Thyroid gland (tissue), 4 donors: ENCODE results near the gene RNF213. TPM values are rescaled to one million over a fixed set of nuclear protein-coding genes. Genes with fewer than 3 reads are reported as not detected.

Source experiments
- DNase-seq, 2 donors: peaks; one replicate each; pipeline ENCODE4 v3.0.0-alpha.2; 2019
- H3K27ac ChIP-seq, 3 donors: fragments of 200-600 bp; sonication (generic); 1 replicate in 2 of 3; 2 replicates in 1 of 3; pipeline ENCODE4 v1.5.1; 2016 to 2019; ENCODE audit warnings: mild to moderate bottlenecking in 1 of 3, moderate library complexity in 1 of 3
- H3K27me3 ChIP-seq: fragments of 200-600 bp; sonication (generic); one replicate; pipeline ENCODE4 v1.5.1; 2019
- H3K36me3 ChIP-seq, 2 donors: fragments of 200-600 bp; sonication (generic); one replicate each; pipeline ENCODE4 v1.5.1; 2016 to 2019
- H3K4me1 ChIP-seq, 2 donors: fragments of 200-600 bp; sonication (generic); one replicate each; pipeline ENCODE4 v1.5.1; 2017 to 2019
- H3K4me3 ChIP-seq, 3 donors: fragments of 200-600 bp; sonication (generic); replicated peaks in 1 of 3; 1 replicate in 2 of 3; 2 replicates in 1 of 3; pipeline ENCODE4 v1.5.1; 2016; ENCODE audit warnings: mild to moderate bottlenecking in 1 of 3
- H3K9me3 ChIP-seq: fragments of 200-600 bp; sonication (generic); one replicate; pipeline ENCODE4 v1.5.1; 2017
- CTCF ChIP-seq, 6 experiments: fragments of 200-600 bp in 3 of 6; fragments of 450-650 bp in 3 of 6; sonication (generic) in 3 of 6; IDR thresholded peaks; one replicate each; pipeline ENCODE4 v1.5.1; 2016 to 2019; ENCODE audit warnings: antibody characterized with exemption in 6 of 6, mild to moderate bottlenecking in 2 of 6, inconsistent platforms in 1 of 6, moderate library complexity in 1 of 6
- POLR2A ChIP-seq, 2 donors: fragments of 450-650 bp; IDR thresholded peaks; one replicate each; pipeline ENCODE4 v1.6.1; 2017; ENCODE audit warnings: antibody characterized with exemption in 2 of 2, mild to moderate bottlenecking in 2 of 2, moderate library complexity in 1 of 2
- WGBS, 2 donors: methylation state at CpG; one replicate each; pipeline ENCODE4 v1.1.5; 2017; 5-methylcytosine and 5-hydroxymethylcytosine counted together
- intact Hi-C: fragments of 100-400 bp; cut with DNase I; formaldehyde crosslinking; loops from one replicate; pipeline ENCODE4 v1.15.1; 2023
- total RNA-seq, 4 donors: library from RNA; depleted of rRNA; stranded (reverse); fragments of >200 nt; gene quantifications; one replicate each; pipeline ENCODE4 v1.2.3, GENCODE V29; 2016

RNF213 gene
- total RNA-seq, 4 donors from 2014 or later: 107 to 245 (median 187) TPM

GRCh38 chr17:80443916-80444643 lies 183.4 kb downstream of the RNF213 start:
- H3K27me3 ChIP-seq: no peaks in the 10 kb centered on the region
- H3K4me1 ChIP-seq: no peaks in the 10 kb centered on the region
- 21 to 26% methylated on average over 18 to 26 of the region's 31 CpGs for WGBS, 2 donors
- intact Hi-C loops: no loop called here
- H3K4me3 ChIP-seq: no peak overlapping the region
- H3K9me3 ChIP-seq: no peaks in the 10 kb centered on the region
- DNase-seq: no peak
- TF ChIP-seq CTCF (IDR thresholded peaks at IDR 0.05): no peak
- TF ChIP-seq POLR2A (IDR thresholded peaks at IDR 0.05): no peak
- no peaks in the 10 kb centered on the region for H3K36me3 ChIP-seq
- no peak overlapping the region for H3K27ac ChIP-seq

GRCh38 chr17:80444644-80444979 lies 184.0 kb downstream of the RNF213 start:
- Histone ChIP-seq H3K27ac (no peak overlapping the region), H3K4me1 (no peaks in the 10 kb centered on the region), H3K9me3 (no peaks in the 10 kb centered on the region), H3K27me3 (no peaks in the 10 kb centered on the region), H3K36me3 (no peaks in the 10 kb centered on the region), H3K4me3 (no peak overlapping the region)
- DNase-seq: no peak
- intact Hi-C loops: no loop called here
- 56% methylated on average over 5 of the region's 6 CpGs; no CpG with 5 or more reads in 1 of the 2 donors for WGBS, 2 donors
- TF ChIP-seq POLR2A (IDR thresholded peaks at IDR 0.05) (no peak), CTCF (IDR thresholded peaks at IDR 0.05) (no peak)

GRCh38 chr17:80445007-80445725 lies 184.5 kb downstream of the RNF213 start:
- no peak for DNase-seq
- H3K27me3 ChIP-seq: no peaks in the 10 kb centered on the region
- intact Hi-C loops: no loop called here
- no peaks in the 10 kb centered on the region for H3K36me3 ChIP-seq
- H3K4me3 ChIP-seq: no peak overlapping the region
- H3K27ac ChIP-seq: no peak overlapping the region
- no peaks in the 10 kb centered on the region for H3K4me1 ChIP-seq
- no peaks in the 10 kb centered on the region for H3K9me3 ChIP-seq
- 40 to 71% methylated on average over 4 to 15 of the region's 26 CpGs for WGBS, 2 donors
- TF ChIP-seq POLR2A (IDR thresholded peaks at IDR 0.05): no peak

- no peaks in the 10 kb centered on the region for H3K27me3 ChIP-seq
- no peak overlapping the region for H3K4me3 ChIP-seq
- WGBS, 2 donors: 78% methylated on average over 8 of the region's 10 CpGs; no CpG with 5 or more reads in 1 of the 2 donors
- H3K9me3 ChIP-seq: no peaks in the 10 kb centered on the region
- no peak overlapping the region for H3K27ac ChIP-seq
- TF ChIP-seq CTCF (IDR thresholded peaks at IDR 0.05) (no peak), POLR2A (IDR thresholded peaks at IDR 0.05) (no peak)
- DNase-seq: no peak
- H3K4me1 ChIP-seq: no peaks in the 10 kb centered on the region
- intact Hi-C loops: no loop called here
- H3K36me3 ChIP-seq: no peaks in the 10 kb centered on the region
Measured at GRCh38 chr17:80445726-80446110, 185.1 kb downstream of the RNF213 start.

GRCh38 chr17:80446645-80447405 lies 186.2 kb downstream of the RNF213 start:
- Histone ChIP-seq H3K27me3 (no peaks in the 10 kb centered on the region), H3K9me3 (no peaks in the 10 kb centered on the region), H3K4me3 (no peak overlapping the region), H3K4me1 (no peaks in the 10 kb centered on the region), H3K27ac (no peak overlapping the region), H3K36me3 (no peaks in the 10 kb centered on the region)
- DNase-seq: no peak
- intact Hi-C loops: no loop called here
- TF ChIP-seq POLR2A (IDR thresholded peaks at IDR 0.05) (no peak), CTCF (IDR thresholded peaks at IDR 0.05) (no peak)
- 79 to 83% methylated on average over 11 to 12 of the region's 12 CpGs for WGBS, 2 donors
